Kidney glomerular epithelial cell (primary cell): Measurements from ENCODE around the gene AOPEP.

Experiments
- DNase-seq: peaks from one replicate; lab custom pipeline; 2025; lab: John Stamatoyannopoulos, UW

The AOPEP gene

GRCh38 chr9:94918038-94918753, 191.7 kb downstream of the AOPEP start:
- no peak for DNase-seq

GRCh38 chr9:94919376-94920098, 193.0 kb downstream of the AOPEP start:
- peak; percentile 15 for DNase-seq

DNA sequence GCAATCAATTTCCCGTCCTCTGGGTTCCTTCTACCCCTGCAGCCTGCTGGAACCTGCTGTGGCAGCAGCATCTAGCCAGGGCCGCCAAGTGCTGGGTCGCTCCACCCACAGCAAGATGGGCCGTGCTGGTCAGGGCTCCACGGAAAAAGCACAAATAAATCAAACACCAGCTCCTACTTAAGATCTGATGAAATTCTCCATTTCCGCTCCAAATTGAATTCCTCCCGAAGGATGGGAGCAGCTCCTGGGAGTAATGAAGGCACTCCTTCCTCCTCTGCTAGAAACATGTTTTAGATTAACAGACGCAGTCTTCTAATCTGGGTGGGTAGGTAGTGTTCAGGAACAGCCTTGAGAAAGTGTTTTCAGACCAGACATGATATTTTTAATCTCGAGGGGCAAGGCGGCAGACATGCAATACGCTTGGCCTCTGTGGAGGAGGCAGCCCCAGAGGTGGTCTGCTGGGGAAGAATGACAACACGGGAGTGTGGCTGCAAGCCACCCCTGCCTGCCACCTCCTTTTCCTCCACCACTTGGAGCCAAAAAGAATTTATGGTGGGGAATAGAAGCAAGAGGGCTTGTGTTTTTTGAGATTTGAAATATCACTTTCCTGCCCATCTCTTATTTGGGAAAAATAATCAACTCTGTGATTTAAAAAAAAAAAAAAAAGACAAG, 194.1 kb downstream of the AOPEP start:
- DNase-seq = peak; percentile 52

DNA sequence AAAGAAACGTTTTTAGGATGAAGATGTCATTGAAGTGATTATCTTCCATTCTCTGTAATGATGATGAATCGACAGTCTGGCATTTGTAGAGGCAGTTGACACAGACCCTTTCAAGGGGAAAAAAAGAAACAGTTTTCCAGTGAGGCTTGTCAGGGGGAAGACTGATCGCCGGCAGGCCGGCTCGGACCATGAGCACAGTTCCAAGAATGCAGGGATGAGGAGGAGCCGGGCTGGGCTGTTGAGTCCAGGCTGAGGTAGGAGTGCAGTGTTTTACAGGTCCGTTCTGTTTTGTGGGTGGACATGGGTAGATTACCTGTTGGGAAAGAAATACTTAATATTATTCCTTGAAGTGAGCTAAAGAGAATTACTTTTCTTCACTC, 194.6 kb downstream of the AOPEP start:
- peak; percentile 97 for DNase-seq

- no peak for DNase-seq
Observed at GRCh38 chr9:94921656-94922055, 195.2 kb downstream of the AOPEP start.

- DNase-seq = peak; percentile 93
Observed at GRCh38 chr9:94922098-94922607, 195.7 kb downstream of the AOPEP start.

DNA sequence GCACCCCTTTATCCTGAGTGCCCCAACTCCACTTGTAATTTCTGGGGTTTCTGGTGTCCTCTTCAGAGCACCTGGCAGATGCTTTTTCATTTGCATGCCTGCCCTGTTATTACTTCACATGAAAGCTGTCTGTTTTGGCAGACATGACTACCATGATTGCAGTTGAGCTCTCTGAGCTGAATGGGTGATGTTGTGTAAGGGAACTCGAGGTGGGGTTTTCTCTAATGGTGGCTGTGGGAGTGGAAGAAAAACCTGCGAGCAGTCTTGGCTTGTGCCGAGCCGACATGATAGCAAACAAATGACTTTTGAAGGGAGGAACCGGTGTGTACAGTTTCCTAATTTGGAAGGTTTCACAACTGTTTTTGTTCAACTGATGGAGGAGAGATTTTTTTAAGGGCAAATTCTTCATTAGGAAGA, 196.2 kb downstream of the AOPEP start:
- DNase-seq = no peak

- no peak for DNase-seq
Observed at GRCh38 chr9:94923326-94924089, 197.0 kb downstream of the AOPEP start.

DNA sequence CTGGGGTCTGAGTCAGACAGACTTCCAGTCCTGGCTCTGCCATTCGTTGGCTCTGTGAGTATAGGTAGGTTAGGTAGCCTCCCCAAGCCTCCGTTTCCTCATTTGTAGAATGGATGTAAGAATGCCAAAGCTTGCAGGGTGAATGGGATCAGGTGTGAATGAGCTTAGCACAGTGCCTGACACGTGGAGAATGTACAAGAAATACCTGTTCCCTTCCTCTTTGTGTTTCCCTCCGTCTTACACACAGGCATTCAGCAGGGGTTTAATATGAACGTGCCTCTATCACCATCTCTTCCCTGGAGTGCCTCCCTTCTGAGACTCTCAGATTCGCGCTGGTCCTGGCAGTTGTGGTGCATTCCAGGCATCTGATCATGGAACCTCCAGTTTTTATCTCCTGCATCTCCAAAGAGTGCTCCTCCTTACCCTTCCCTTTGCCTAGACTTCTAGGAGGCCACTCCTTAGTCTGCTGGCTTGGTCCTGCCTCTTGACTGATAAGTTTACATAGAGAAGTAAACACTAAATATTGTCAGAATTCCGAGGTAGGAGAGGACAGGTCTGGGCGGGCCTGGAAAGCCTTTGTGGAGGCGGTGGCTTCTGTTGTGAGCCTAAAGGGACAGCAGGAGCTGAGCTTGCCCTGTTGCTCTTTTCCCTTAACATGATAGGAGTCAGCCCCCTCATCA, 199.4 kb downstream of the AOPEP start:
- DNase-seq = no peak

DNA sequence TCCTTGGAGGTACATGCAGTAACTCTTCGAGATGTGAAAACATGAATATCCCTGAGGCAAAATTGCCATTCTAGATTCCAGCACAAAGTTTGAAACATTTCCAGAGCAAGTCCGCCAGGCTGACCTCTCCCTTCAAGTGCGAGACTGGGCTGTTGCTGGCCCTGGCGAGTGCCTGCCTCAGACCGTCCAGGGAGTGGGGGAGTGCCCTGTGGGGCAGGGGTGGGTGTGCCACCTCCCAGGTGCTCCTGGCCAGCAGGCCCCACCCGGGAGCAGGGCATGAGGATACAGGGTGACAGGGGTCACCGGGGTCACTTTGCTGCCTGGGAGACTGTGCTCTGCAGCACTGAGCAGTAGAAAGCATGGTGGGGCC, 199.9 kb downstream of the AOPEP start:
- DNase-seq = no peak

DNA sequence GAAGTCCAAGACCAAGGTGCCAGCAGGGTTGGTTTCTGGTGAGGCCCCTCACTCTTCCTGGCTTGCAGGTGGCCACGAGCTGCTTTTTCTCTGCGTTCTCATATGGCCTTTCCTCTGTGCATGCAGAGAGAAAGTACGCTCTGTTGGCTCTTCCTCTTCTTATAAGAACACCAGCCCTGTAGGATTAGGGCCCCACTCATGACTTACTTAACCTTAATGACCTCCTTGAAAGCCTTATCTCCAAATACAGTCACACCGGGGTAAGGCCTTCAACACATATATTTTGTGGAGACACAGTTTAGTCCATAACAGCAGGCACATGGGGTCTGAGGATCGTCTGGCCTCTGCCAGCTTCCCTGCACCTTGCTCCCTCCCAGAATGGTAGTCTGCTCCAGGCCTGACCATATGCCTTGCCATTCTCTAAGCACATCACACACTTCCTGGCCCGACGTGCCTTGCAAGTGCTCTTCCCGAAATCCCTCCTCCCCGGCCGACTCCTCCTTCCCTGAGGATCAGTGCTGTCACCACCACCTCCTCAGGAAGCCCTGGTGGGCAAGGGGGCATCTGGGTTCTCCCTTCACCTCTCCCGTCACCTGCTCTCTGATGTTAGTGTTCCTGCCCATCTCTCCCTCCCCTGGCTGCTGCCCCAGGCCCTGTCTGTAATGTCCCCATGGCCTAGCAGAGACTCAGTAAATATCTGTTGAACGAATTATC, 200.7 kb downstream of the AOPEP start:
- DNase-seq = no peak

- DNase-seq = no peak
Observed at GRCh38 chr9:94927762-94928670, 201.5 kb downstream of the AOPEP start.

- no peak for DNase-seq
Observed at GRCh38 chr9:94928691-94929368, 202.3 kb downstream of the AOPEP start.

- no peak for DNase-seq
Observed at GRCh38 chr9:94929369-94929756, 202.9 kb downstream of the AOPEP start.

DNA sequence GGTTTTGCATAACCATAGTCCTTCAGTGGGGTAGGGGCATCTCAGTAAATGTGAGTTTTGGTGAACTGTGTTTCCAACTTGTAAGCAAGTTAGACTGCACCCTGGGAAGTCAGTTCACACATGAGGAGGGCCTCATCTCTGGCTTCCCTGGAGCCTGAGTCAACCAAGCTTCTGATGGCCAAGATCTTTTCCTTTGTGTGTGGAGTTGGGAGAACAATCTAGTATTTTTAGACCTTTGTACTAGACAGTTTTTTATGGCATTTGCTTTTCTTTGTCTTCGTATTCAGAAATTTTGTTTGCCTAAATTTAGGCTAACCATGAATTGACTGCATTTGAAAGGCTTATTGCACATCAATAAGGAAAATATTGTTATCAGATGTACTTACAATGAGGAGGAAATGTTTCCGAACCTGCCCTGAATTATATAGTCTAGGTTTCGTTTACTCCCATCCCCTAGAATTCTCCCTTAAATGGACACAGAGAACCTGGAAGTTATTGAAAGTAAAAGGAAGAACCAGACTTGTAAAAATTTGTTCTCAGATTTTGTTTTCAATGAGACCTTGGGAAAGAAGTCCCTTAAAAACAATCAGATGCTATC, 204.6 kb downstream of the AOPEP start:
- no peak for DNase-seq

- no peak for DNase-seq
Observed at GRCh38 chr9:94931740-94932139, 205.2 kb downstream of the AOPEP start.

DNA sequence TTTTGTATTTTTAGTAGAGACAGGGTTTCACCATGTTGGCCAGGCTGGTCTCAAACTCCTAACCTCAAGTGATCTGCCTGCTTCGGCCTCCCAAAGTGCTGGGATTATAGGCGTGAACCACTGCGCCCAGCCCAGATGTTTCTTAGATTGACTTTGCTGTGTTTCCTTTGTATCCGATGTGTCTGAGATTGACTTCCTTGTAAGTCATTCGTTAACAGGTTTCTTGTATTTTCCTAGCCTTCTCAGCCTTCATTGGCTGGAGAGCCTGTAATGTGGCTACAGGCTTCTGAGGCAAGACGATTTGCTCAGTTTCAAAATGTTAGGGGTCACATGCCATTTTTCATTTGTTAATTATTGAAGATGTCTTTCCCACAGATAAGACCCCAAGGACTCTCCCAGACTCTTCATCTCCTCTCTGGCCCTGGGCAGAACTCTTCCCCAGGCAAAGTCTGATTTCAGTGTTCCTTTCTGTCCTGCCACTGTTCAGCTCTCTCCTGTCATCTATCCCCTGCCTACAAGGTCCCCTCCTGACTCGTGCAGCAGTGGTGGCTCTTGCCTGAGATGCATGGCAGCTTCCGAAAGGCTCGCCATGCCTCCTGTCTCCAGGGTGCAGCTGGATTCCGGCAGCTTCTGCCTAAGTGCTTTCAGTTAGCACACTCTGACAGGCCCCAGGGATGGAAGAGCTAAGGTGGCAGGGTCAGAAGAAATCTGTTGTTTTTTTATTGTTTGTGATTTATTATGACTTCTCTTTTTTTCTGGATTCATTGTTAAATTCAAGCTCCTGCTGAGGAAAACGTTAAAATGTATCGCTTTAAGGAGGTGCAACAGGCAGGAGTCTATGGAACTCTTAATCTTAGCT, 206.4 kb downstream of the AOPEP start:
- no peak for DNase-seq

- no peak for DNase-seq
Observed at GRCh38 chr9:94933511-94933828, 207.0 kb downstream of the AOPEP start.
